Measurements from ENCODE around the gene IGFALS.

The IGFALS gene

GRCh38 chr16:1744338-1744840 is 49.1 kb downstream of the IGFALS start:
- no peak for DNase-seq (ENCODE audit: low read depth in 2 of 2)

- DNase-seq (ENCODE audit: low read depth in 2 of 2), result no peak
Measured at GRCh38 chr16:1743376-1744337, 49.8 kb downstream of the IGFALS start.

- DNase-seq (ENCODE audit: low read depth in 2 of 2), result no peak
Measured at GRCh38 chr16:1741553-1742165, 51.8 kb downstream of the IGFALS start.

- no peak for DNase-seq (ENCODE audit: low read depth in 2 of 2)
Measured at GRCh38 chr16:1740781-1741490, 52.6 kb downstream of the IGFALS start.
